Measurements from ENCODE around the gene TIGAR. TPM values are rescaled to one million over a fixed set of nuclear protein-coding genes. Genes with fewer than 3 reads are reported as not detected.

The TIGAR gene
- total and polyA plus RNA-seq, 2 of the 8 experiments (the other 6 are each of a cell fraction or from before 2014, with no cell fraction given) = 3.8 to 26.4 TPM

GRCh38 chr12:4312251-4312650, 8.8 kb upstream of the TIGAR start (continued):
- TF ChIP-seq CHD7 (IDR thresholded peaks at IDR 0.05; ENCODE audit: insufficient replicate concordance, low read length) (no peak), TCF12 (IDR thresholded peaks at IDR 0.05; ENCODE audit: low read depth, low read length) (no peak), SAP30 (IDR thresholded peaks at IDR 0.05; ENCODE audit: insufficient read depth, insufficient replicate concordance, low read length) (no peak), SIN3A (conservative IDR thresholded peaks at IDR 0.05 in 1 of 2, IDR thresholded peaks at IDR 0.05 in 1 of 2; ENCODE audit: low read depth in 1 of 2, low read length in 2 of 2) (no peak), SIX5 (IDR thresholded peaks at IDR 0.05; ENCODE audit: low read depth, low read length) (no peak), POLR2A (IDR thresholded peaks at IDR 0.05; ENCODE audit: control extremely low read depth in 1 of 2, low read depth in 2 of 2, low read length in 2 of 2) (no peak)
